HCT116 (cell line): ENCODE data around the gene SMARCAL1. TPM values are rescaled to one million over a fixed set of nuclear protein-coding genes. Genes with fewer than 3 reads are reported as not detected.

Experiments used
- ATAC-seq: fragments of 200-7000 bp; cut with Tn5 transposase; 2 replicates; pipeline ENCODE4 v1.9.1; 2020; ENCODE audit warnings: mild to moderate bottlenecking, moderate library complexity
- BruUV-seq: library from RNA; stranded (reverse); fragments of 400-500 nt; replicated peaks from 2 replicates; lab custom pipeline; 2021; lab: Mats Ljungman, UMichigan
- CTCF ChIA-PET: fragments of 300-600 bp; sonication (Branson Sonifier 250); formaldehyde crosslinking; loops from one replicate; lab custom pipeline; 2021; ENCODE audit warnings: antibody characterized with exemption; lab: Charles Lee
- POLR2A ChIA-PET: fragments of 300-600, 350-600 bp; sonication (Branson Sonifier 250); formaldehyde crosslinking; loops from one replicate; lab custom pipeline; 2021; ENCODE audit warnings: antibody characterized with exemption; lab: Charles Lee
- RAD21 ChIA-PET, 2 experiments: fragments of 300-600 bp; sonication (Branson Sonifier 250); formaldehyde crosslinking; loops; one replicate each; lab custom pipeline; 2023; ENCODE audit warnings: low total read pairs in 2 of 2; ENCODE audit not compliant: uncharacterized antibody in 2 of 2, unreplicated experiment in 2 of 2, low non-redundant PET in 1 of 2; lab: Charles Lee
- DNase-seq: peaks from one replicate; pipeline ENCODE4 v3.0.0-alpha.2; 2010; ENCODE audit warnings: low read depth, low spot score
- H2AFZ ChIP-seq: fragments of 200-600 bp; shearing (Covaris generic), sonication (generic); 2 replicates; pipeline ENCODE4 v1.6.1; 2017; ENCODE audit warnings: low read depth, mixed run types, mixed read lengths, antibody characterized with exemption, low read length; ENCODE audit not compliant: poor library complexity, severe bottlenecking
- H3K27ac ChIP-seq: 2 replicates; pipeline ENCODE4 v1.5.1; 2012; ENCODE audit warnings: low read depth, low read length
- H3K27me3 ChIP-seq: fragments of 200-600 bp; sonication (generic); 2 replicates; pipeline ENCODE4 v1.6.1; 2016; ENCODE audit warnings: mixed run types, low read length, mixed read lengths; ENCODE audit not compliant: insufficient read depth
- H3K36me3 ChIP-seq, 2 experiments: fragments of 200-500 bp in 1 of 2; fragments of 200-600 bp in 1 of 2; sonication (Bioruptor generic) in 1 of 2; sonication (generic) in 1 of 2; 2 replicates each; pipeline versions ENCODE4 v1.5.1 to v1.6.1; 2014 to 2016; ENCODE audit warnings: low read length in 2 of 2, inconsistent platforms in 1 of 2, mixed read lengths in 1 of 2, mixed run types in 1 of 2; ENCODE audit not compliant: insufficient read depth in 2 of 2, control insufficient read depth in 1 of 2
- H3K4me1 ChIP-seq, 2 experiments: fragments of 200-600 bp in 1 of 2; sonication (generic) in 1 of 2; 2 replicates each; pipeline versions ENCODE4 v1.5.1 to v1.6.1; 2012 to 2017; ENCODE audit warnings: low read length in 2 of 2, inconsistent platforms in 1 of 2, mild to moderate bottlenecking in 1 of 2, mixed read lengths in 1 of 2, mixed run types in 1 of 2, moderate library complexity in 1 of 2; ENCODE audit not compliant: insufficient read depth in 2 of 2, control insufficient read depth in 1 of 2
- H3K4me2 ChIP-seq: fragments of 200-600 bp; sonication (generic); 2 replicates; pipeline ENCODE4 v1.6.1; 2017; ENCODE audit warnings: mixed run types, low read length, mixed read lengths
- H3K4me3 ChIP-seq, 2 experiments: fragments of 200-600 bp in 1 of 2; sonication (generic) in 1 of 2; replicated peaks in 1 of 2; 2 replicates each; pipeline ENCODE4 v1.5.1; 2011 to 2016; ENCODE audit warnings: low read length in 2 of 2, control low read depth in 1 of 2, low read depth in 1 of 2, mild to moderate bottlenecking in 1 of 2, mixed read lengths in 1 of 2, mixed run types in 1 of 2
- H3K79me2 ChIP-seq: fragments of 200-600 bp; sonication (generic); 2 replicates; pipeline ENCODE4 v1.6.1; 2017; ENCODE audit warnings: mild to moderate bottlenecking, mixed run types, low read length, moderate library complexity, mixed read lengths; ENCODE audit not compliant: insufficient read depth
- H3K9ac ChIP-seq: fragments of 200-600 bp; sonication (generic); 2 replicates; pipeline ENCODE4 v1.6.1; 2016; ENCODE audit warnings: low read length, mixed read lengths
- H3K9me2 ChIP-seq: fragments of 200-600 bp; sonication (generic), shearing (Covaris generic); 2 replicates; pipeline ENCODE4 v1.6.1; 2017; ENCODE audit warnings: mixed run types, mild to moderate bottlenecking, moderate library complexity; ENCODE audit not compliant: insufficient read depth
- H3K9me3 ChIP-seq, 2 experiments: fragments of 200-500 bp in 1 of 2; fragments of 200-600 bp in 1 of 2; sonication (Bioruptor generic) in 1 of 2; sonication (generic) in 1 of 2; 2 replicates each; pipeline ENCODE4 v1.6.1; 2014 to 2017; ENCODE audit warnings: low read length in 2 of 2, mixed read lengths in 2 of 2, inconsistent platforms in 1 of 2, low read depth in 1 of 2, mild to moderate bottlenecking in 1 of 2, mixed run types in 1 of 2, moderate library complexity in 1 of 2; ENCODE audit not compliant: control insufficient read depth in 1 of 2, insufficient read depth in 1 of 2
- H4K20me1 ChIP-seq: fragments of 200-600 bp; sonication (generic), shearing (Covaris generic); 2 replicates; pipeline ENCODE4 v1.6.1; 2017; ENCODE audit warnings: mixed run types, mild to moderate bottlenecking, moderate library complexity; ENCODE audit not compliant: insufficient read depth
- CEBPB ChIP-seq: IDR thresholded peaks from 2 replicates; pipeline ENCODE4 v1.6.1; 2012; ENCODE audit warnings: low read depth
- EZH2 ChIP-seq: fragments of 200-600 bp; sonication (generic); IDR thresholded peaks from 2 replicates; pipeline ENCODE4 v1.6.1; 2017; ENCODE audit warnings: antibody characterized with exemption, mixed run types
- JUND ChIP-seq: IDR thresholded peaks from 2 replicates; pipeline ENCODE4 v1.6.1; 2012
- POLR2A ChIP-seq: IDR thresholded peaks from 2 replicates; pipeline ENCODE4 v1.7.0; 2011; ENCODE audit warnings: borderline replicate concordance; ENCODE audit not compliant: insufficient read depth, insufficient read length; ENCODE audit errors: extremely low read depth
- intact Hi-C: fragments of 100-400 bp; cut with micrococcal nuclease; formaldehyde crosslinking; loops from 2 replicates; pipeline ENCODE4 v1.10.0; 2022
- total RNA-seq: library from RNA; stranded (reverse); gene quantifications from one replicate; pipeline ENCODE4 v1.2.1, GENCODE V29; 2021; ENCODE audit not compliant: unreplicated experiment

SMARCAL1 gene
- total RNA-seq, 1 experiment from 2014 or later, result 18.0 TPM

DNA sequence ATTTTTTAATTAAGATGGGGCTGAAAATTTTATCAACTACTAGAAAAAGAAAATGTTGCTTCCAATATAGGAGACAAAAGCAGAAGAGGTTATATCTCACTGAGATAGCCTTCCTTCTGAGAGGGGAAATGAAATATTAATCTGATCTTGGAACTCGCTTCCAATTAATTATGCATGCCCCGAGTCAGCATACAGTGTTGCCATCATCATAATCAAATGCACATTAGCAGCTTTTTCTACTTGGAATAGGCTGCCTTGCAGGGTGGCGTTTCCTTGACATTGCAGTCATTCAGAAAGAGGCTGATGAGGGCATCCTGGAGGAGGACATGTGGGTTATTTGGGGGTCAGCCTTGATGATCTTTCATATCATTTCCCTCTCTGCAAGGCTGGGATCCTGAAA, 67.9 kb downstream of the SMARCAL1 start:
- TF ChIP-seq EZH2, result no peak
- no peak overlapping the region for H3K4me3 ChIP-seq
- intact Hi-C loops, result no loop called here
- H3K4me2 ChIP-seq, result no peak overlapping the region
- no peak overlapping the region for H3K27ac ChIP-seq
- CTCF ChIA-PET, result no interaction called here
- DNase-seq (no peak), ATAC-seq (no peak)
- H3K79me2 ChIP-seq, result no peaks in the 10 kb centered on the region
- no peak overlapping the region for H2AFZ ChIP-seq
- no peaks in the 10 kb centered on the region for H3K9me2 ChIP-seq
- POLR2A ChIA-PET, result no interaction called here
- RAD21 ChIA-PET, result no interaction called here
- H3K4me1 ChIP-seq, result peaks cover 0 to 14% of the 10 kb centered on the region in 2 experiments; a peak in 2 of 4 replicates
- no peaks in the 10 kb centered on the region for H3K9me3 ChIP-seq
- peaks cover 0 to 5% of the 10 kb centered on the region in 2 experiments; a peak in 1 of 4 replicates for H3K36me3 ChIP-seq
- no peaks in the 10 kb centered on the region for H4K20me1 ChIP-seq
- no peak overlapping the region for H3K9ac ChIP-seq
- BruUV-seq, result no TSS peak
- no peaks in the 10 kb centered on the region for H3K27me3 ChIP-seq

DNA sequence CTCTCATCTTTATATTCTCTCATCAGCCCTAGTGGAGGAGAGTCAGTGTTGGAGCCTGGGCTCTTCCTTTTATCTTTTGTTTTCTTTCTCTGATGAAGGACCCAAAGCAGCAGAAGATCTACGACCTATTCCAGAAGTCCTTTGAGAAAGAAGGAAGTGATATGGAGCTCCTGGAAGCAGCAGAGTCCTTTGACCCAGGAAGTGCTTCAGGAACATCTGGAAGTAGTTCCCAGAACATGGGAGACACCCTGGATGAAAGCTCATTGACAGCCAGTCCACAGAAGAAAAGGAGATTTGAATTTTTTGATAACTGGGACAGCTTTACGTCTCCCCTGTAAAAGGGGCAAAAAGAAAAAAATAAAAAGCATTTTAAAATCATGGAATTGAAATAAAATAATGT, 70.4 kb downstream of the SMARCAL1 start:
- RAD21 ChIA-PET, result no interaction called here
- Histone ChIP-seq H3K9me2 (no peaks in the 10 kb centered on the region), H3K4me2 (no peak overlapping the region), H3K9ac (no peak overlapping the region), H3K27ac (no peak overlapping the region), H3K27me3 (no peaks in the 10 kb centered on the region), H3K36me3 (peaks cover 0 to 5% of the 10 kb centered on the region in 2 experiments; a peak in 1 of 4 replicates), H2AFZ (no peak overlapping the region), H3K4me3 (no peak overlapping the region), H3K9me3 (no peaks in the 10 kb centered on the region), H3K4me1 (peaks cover 0 to 13% of the 10 kb centered on the region in 2 experiments; a peak in 2 of 4 replicates), H4K20me1 (no peaks in the 10 kb centered on the region), H3K79me2 (no peaks in the 10 kb centered on the region)
- intact Hi-C loops, result no loop called here
- ATAC-seq, result no peak
- BruUV-seq, result no TSS peak
- CTCF ChIA-PET, result no interaction called here
- TF ChIP-seq POLR2A, result no peak
- no peak for TF ChIP-seq JUND
- TF ChIP-seq CEBPB, result no peak
- POLR2A ChIA-PET, result interaction anchor here (1.4 kb wide), 1 partner anchor 16 kb away, joined by 5 read pairs; the partner anchor contains the start of gene RPL37A
- DNase-seq, result no peak
